Head of caudate nucleus (tissue), 42 donors: ENCODE measurements around the gene NUBP1.

ENCODE experiments used
- DNase-seq, 42 donors: peaks; one replicate each; pipeline versions ENCODE4 v3.0.0 to v3.0.0-alpha.2; 2020 to 2021; ENCODE audit warnings: mixed read lengths in 7 of 42
- intact Hi-C: fragments of 100-400 bp; cut with DNase I; formaldehyde crosslinking; loops from one replicate; pipeline ENCODE4 v1.15.0; 2022

Gene NUBP1

GRCh38 chr16:10743610-10744369 is at the start of gene NUBP1:
Gene NUBP1 (plus strand): TSS chr16:10743842. CDS start chr16:10743864, 22 bp downstream.
- intact Hi-C loops = loop anchor here (10.0 kb wide), 1 partner anchor 181 kb away; no protein-coding TSS in a partner anchor
- peak; percentile 98 to 100 (median 100) for DNase-seq

GRCh38 chr16:10693889-10694288 is 49.8 kb upstream of the NUBP1 start:
- DNase-seq = no peak

GRCh38 chr16:10694306-10694705 is 49.3 kb upstream of the NUBP1 start:
- intact Hi-C loops = no loop called here
- no peak for DNase-seq

More at GRCh38 chr16:10693889-10694288, 49.8 kb upstream of the NUBP1 start:
- intact Hi-C loops = no loop called here

- no peak for DNase-seq
- intact Hi-C loops = no loop called here
These were observed 48.8 kb upstream of the NUBP1 start, which contains the start of gene TEKT5 for GRCh38 chr16:10694830-10695229. Gene TEKT5 (minus strand): TSS chr16:10694930. CDS start chr16:10694873, 57 bp downstream.

- DNase-seq = no peak
- intact Hi-C loops = no loop called here
These were observed 43.9 kb upstream of the NUBP1 start for GRCh38 chr16:10699756-10700155.

DNA sequence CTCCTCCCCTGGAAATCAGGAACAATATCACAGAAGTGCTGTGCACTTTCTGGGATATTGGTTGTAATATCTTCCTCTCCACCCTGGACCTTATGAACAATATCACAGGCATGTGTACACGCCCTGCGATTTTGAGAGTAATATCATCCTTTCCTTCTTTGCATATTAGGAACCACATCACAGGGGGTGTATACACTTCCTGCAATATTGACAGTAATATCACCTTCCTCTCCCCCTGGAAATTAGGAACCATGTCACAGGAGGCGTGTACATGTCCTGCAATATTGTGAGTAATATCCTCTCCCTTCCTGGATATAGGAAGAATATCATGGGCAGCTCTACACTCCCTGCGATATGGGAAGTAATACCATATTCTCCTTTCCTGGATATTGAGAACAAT is 34.7 kb upstream of the NUBP1 start:
- DNase-seq = no peak
- intact Hi-C loops = no loop called here

DNA sequence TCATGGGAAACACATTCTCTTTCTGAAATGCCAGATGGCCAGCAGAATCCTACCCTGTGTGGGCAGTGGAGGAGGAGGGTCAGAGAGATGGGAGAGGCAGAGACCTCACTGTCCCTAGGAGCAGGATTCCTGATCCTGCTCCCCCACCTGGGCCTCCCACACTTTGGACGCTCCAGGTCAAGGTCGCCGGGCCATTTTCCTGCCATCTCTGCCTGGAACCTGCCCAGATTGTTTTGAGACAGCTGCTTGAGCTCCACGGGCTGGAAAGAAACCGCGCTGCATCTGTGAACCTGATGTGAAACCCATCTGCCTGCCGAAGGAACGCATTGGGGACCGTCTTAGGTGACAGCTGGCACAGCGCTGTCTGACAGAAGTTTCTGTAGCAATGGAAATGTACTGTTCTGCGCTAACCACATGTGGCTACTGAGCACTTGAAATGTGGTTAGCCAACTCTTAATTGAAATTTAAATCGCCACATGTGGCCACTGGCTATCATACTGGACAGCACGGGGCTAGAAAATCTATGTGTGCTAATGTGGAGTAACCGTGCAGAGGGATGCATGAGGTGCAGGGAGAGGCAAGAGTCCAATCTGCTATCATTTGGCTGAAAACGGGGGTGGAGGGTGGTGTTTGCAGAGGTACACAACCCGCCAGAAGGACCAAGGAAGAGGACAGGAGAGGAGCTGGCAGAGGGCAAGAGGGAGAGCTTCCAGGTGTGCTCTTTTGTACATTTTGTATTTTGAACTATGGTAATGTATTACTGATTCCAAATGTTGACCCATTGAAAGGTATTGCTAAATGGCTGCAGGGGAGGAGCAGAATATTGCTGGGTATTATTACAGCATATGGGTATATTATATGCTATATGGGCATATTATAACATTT is 15.4 kb upstream of the NUBP1 start:
- intact Hi-C loops = no loop called here

GRCh38 chr16:10729104-10730048 is 14.3 kb upstream of the NUBP1 start:
- DNase-seq = peak; percentile 31 to 90 (median 72)

More for the DNA sequence above, 15.4 kb upstream of the NUBP1 start:
- DNase-seq = no peak

DNA sequence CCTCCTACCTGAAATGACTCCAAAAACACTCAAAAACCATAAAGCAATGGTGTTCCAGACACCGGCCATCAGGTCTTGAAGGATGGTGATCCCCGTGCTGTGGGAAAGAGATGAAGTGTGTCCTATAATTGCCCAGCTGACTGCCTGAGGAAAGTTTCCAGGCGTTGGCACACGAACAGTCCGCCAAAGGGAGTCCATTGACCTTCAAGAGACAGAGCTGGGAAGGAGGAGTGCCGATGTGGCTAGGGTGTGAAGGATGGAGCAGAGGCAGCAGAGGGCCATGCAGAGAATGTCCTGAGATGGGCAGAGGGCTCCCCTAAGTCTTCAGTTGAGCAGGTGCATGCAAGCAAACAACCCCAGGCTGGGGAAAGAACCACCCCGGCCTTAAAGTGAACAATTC is 11.9 kb upstream of the NUBP1 start:
- intact Hi-C loops = loop anchor here (5.0 kb wide), 1 partner anchor 209 kb away; no protein-coding TSS in a partner anchor
- no peak for DNase-seq

More at GRCh38 chr16:10729104-10730048, 14.3 kb upstream of the NUBP1 start:
- intact Hi-C loops = loop anchor here (5.0 kb wide), 1 partner anchor 207 kb away; no protein-coding TSS in a partner anchor

DNA sequence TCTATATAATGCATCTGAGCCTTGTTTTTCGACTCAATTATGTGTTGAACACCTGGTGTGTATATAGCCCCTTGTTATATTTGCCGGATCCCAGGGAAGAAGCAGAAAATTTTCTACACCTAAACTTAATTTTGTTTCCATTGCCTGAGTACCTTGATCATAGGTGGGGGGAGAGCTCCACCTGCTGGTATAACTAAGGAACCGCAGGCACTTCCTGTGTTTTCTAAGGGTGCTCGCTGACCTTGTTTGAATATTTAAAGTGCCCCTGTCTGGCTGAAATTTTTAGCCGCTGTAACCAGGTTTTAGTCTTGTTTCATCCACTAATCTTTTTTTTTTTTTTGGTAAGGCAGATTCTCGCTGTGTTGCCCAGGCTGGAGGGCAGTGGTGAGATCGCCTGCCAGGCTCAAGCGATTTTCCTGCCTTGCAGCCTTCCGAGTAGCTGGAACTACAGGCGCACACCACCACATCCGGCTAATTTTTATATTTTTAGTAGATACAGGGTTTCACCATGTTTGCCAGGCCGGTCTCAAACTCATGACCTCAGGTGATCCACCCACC is 6.5 kb upstream of the NUBP1 start:
- intact Hi-C loops = loop anchor here (5.0 kb wide), 1 partner anchor 225 kb away; no protein-coding TSS in a partner anchor
- peak in 37 of 42 donors; percentile 31 to 88 (median 68) for DNase-seq

- DNase-seq = peak in 38 of 42 donors; percentile 39 to 91 (median 75)
- intact Hi-C loops = loop anchor here (5.0 kb wide), 1 partner anchor 226 kb away; no protein-coding TSS in a partner anchor
These were observed 5.2 kb upstream of the NUBP1 start for GRCh38 chr16:10738231-10739077.

GRCh38 chr16:10740000-10740844 is 3.4 kb upstream of the NUBP1 start:
- intact Hi-C loops = loop anchor here (5.0 to 10.0 kb wide), 2 partner anchors 185 to 228 kb away; no protein-coding TSS in a partner anchor
- DNase-seq = peak in 1 of 42 donors; percentile 32

DNA sequence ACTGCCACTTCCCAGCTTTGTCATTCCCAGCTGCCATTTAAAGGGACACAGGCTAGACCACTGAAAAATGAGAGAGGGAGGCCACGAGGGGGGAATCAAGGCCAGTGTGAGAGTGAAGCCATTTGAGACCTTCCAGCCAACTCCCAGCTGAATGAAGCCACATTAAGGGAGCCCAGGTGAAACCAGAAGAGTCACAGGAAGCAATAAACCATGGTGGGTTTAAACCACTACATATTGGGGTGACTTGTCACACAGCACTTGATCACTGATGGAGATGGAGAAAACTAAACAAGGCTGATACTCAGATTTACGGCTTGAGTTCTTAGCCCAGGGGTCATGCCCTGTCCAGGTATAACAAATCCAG is 2.8 kb upstream of the NUBP1 start:
- intact Hi-C loops = loop anchor here (10.0 kb wide), 1 partner anchor 184 kb away; no protein-coding TSS in a partner anchor
- no peak for DNase-seq

DNA sequence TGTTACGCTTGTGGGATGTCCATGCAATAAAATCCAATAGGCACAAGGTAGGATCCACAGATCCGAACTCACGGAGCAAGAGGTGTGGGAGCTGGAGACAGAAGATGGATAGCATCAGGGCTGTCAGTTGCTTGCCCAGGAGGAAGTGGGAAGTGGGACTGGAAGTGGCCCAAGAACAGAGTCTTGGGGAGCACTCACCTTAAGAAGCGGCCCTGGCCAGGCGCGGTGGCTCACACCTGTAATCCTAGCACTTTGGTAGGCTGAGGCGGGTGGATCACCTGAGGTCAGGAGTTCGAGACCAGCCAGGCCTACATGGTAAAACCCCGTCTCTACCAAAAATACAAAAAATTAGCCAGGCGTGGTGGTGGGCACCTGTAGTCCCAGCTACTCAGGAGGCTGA is 2.4 kb upstream of the NUBP1 start:
- intact Hi-C loops = loop anchor here (10.0 kb wide), 1 partner anchor 184 kb away; no protein-coding TSS in a partner anchor
- peak in 1 of 42 donors; percentile 27 for DNase-seq

DNA sequence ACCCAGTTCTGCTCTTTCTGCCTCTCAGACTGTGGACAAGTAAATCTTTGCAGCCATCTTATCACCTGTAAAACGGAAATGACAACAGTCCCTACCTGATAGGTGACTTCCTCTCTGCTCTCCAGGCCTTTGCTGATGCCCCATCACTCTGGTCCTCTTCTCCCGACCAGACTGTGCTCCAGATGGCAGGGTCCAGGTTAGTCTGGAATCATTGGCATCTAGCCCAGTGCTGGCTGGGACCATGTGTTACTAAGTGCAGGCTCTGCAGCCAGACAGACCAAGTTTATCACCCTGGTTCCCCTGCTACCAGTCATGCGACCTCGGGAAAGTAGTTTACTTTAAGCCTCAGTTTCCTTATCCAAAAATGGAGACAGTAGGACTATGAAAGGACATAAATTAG is 1.8 kb upstream of the NUBP1 start:
- peak in 2 of 42 donors; percentile 36 to 41 for DNase-seq
- intact Hi-C loops = loop anchor here (10.0 kb wide), 1 partner anchor 183 kb away; no protein-coding TSS in a partner anchor

DNA sequence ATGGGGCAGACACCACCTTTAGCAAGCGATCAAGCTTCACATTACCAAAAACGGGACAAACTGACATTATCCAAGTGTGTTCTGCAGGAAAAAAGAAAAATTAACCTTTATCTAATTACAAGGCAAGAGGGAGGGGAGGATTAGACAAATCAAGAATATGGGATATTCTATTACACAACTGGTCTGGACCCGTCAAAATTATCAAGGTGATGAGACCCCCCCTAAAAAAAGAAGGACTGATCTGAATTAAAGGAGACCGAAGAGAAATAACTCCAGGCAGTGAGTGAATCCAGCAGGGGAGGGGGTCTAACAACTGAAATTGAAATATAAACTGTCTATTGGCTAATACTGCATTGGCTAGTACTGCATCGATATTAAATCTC is 424 bp upstream of the NUBP1 start:
- intact Hi-C loops = loop anchor here (10.0 kb wide), 1 partner anchor 182 kb away; no protein-coding TSS in a partner anchor
- DNase-seq = peak in 1 of 42 donors; percentile 9
